HG03159 (cell line): Measurements from ENCODE around the gene EYS.

Source experiments
- ATAC-seq: cut with Tn5 transposase; IDR thresholded peaks from one replicate; pipeline ENCODE4 v1.9.1; 2021; ENCODE audit warnings: mild to moderate bottlenecking, moderate library complexity; ENCODE audit not compliant: unreplicated experiment

EYS gene

DNA sequence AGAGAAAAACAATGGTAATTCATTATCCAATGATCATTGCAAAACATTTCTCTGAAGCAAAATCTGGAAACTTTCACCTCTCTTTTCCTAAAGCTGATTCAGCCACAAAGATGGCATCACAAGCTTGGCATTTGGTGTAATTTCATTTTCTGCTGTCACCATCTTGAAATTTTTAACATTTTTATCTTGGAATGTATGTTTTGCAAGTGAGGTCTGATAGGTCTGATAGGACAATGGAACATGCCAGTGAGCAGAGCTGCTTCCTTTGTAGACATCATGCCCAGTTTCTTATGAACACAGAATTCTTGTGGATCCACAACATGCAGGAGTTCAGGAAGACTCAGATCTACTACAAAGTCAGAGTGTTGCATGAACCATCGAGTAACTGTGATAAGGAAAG is 969.6 kb downstream of the EYS start:
- no peak for ATAC-seq

- ATAC-seq, result no peak
Measured at GRCh38 chr6:64736421-64736950, 970.5 kb downstream of the EYS start.

- no peak for ATAC-seq
Measured at GRCh38 chr6:64733433-64733832, 973.6 kb downstream of the EYS start.

- ATAC-seq, result no peak
Measured at GRCh38 chr6:64732888-64733287, 974.1 kb downstream of the EYS start.

DNA sequence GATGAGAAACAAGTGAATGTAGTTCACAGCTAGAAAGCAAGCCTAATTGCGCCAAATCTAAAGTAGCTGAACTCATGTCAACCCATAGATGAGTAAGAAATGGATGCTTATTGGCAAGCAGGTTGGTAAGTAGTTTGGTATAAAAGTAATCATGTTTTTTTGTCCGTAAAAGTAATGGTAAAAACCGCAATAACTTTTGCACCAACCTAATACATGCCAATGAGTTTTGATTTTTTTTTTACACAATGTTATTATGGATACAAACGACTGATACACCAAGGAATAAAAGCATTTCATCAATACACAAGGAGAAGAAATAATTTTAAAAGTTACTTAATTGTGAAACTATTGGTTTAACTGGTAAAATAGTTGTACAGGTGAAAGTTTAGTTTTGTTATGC is 977.5 kb downstream of the EYS start:
- no peak for ATAC-seq

GRCh38 chr6:64727075-64727474 is 980.0 kb downstream of the EYS start:
- ATAC-seq, result no peak

DNA sequence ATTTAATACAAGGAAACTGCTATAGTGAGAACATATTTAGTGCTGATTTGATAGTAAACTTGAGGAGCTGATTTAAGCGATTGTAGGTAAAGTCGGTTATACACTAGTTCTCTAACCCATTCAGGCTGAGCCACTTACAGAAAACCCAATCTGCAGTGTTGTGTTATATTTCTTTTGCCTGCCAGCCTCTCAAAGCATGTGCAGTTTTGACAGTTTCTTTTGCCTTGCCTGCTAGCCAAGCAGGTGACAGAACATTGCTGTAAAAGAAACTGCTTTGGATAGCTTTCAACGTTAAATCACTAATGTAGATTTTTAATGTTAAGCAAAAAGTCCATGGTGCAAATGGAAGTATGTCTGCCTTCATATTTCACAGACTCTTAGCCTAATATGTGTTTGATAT is 982.9 kb downstream of the EYS start:
- ATAC-seq, result no peak

- no peak for ATAC-seq
Measured at GRCh38 chr6:64723327-64724058, 983.5 kb downstream of the EYS start.

DNA sequence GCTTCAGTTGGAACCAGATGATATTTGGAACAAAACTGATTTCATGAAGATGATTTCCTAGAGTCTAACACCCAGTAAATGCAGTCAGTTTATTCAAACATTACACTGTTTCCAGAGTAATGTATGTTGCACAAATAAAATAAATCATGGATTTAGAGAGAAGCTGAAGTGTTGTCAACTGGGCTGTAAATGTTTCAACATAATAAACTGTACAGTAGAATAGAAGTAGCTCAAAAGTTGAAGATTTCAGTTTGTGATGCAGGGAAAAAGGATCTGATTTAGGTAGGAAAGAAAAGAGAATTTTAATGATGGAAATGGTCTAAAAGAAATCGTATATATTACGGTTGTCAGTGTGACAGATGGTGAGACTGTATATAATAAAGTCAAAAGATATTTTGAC is 985.2 kb downstream of the EYS start:
- ATAC-seq, result no peak

GRCh38 chr6:64717281-64717680 is 989.7 kb downstream of the EYS start:
- no peak for ATAC-seq

- no peak for ATAC-seq
Measured at GRCh38 chr6:64715624-64716023, 991.4 kb downstream of the EYS start.

GRCh38 chr6:64714073-64714472 is 993.0 kb downstream of the EYS start:
- no peak for ATAC-seq

- no peak for ATAC-seq
Measured at GRCh38 chr6:64713175-64713574, 993.9 kb downstream of the EYS start.

- ATAC-seq, result no peak
Measured at GRCh38 chr6:64712606-64713005, 994.4 kb downstream of the EYS start.

- no peak for ATAC-seq
Measured at GRCh38 chr6:64703922-64704321, 1003.1 kb downstream of the EYS start.

- ATAC-seq, result no peak
Measured at GRCh38 chr6:64696053-64696452, 1011.0 kb downstream of the EYS start.

- no peak for ATAC-seq
Measured at GRCh38 chr6:64694356-64694755, 1012.7 kb downstream of the EYS start.

DNA sequence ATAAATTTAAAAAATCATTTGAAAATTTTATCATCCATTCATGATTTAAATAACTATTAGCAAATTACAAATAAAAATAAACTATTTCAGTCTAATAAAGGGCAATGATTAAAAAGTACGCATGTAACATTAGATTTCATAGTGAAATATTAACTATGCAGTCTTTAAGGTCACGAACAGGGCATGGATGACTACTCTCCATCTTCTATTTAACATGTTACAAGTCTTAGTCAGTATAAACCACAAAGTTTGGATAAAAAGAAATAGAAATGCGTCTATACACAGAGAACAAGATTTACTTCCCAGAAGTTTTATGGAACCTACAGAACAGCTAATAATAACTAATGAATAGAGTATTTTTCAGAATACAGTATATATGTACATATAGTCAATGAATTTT is 1016.0 kb downstream of the EYS start:
- no peak for ATAC-seq

DNA sequence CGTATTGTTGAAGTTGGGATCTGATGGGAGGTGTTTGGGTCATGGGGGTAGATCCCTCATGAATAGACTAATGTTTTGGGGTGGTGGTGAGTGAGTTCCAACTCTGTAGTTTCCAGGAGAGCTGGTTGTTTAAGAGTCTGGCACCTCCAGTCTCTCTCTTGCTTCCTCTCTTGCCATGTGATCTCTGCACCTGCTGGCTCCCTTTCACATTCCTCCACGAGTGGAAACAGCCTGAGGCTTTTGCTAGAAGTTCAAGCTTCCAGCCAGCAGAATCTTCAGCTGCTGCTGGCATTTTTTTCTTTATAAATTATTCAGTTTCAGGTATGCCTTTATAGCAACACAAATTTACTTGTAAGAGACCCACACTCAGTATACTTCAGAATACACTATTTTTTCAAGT is 1021.6 kb downstream of the EYS start:
- no peak for ATAC-seq

GRCh38 chr6:64683682-64684081 is 1023.3 kb downstream of the EYS start:
- no peak for ATAC-seq

GRCh38 chr6:64681416-64682160 is 1025.4 kb downstream of the EYS start:
- ATAC-seq, result no peak

DNA sequence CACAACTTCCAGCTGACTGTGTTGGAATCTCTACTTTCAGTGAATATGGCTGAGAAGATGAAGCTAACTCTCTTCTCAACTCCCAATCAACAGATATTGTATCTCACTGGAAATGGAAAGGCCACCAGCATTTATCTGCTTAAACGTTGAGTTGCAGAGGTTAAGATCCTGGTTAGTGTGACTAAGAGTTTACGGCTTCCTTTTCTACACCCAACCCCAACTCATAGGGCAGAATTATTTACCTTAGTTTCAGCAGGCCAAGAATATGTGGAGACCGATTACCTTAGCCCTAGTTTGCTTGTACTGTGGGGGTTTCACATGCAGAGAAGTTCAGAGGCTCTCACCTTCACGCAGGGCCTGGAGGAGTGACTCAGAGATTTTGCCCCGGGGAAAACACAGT is 1026.6 kb downstream of the EYS start:
- no peak for ATAC-seq
